Measurements from ENCODE around the gene SCAPER.

SCAPER gene

GRCh38 chr15:76398317-76399104 lies 506.6 kb downstream of the SCAPER start:
- DNase-seq (ENCODE audit: low spot score), result no peak

- no peak for DNase-seq (ENCODE audit: low spot score)
These were observed 511.5 kb downstream of the SCAPER start for GRCh38 chr15:76393614-76394013.

- no peak for DNase-seq (ENCODE audit: low spot score)
These were observed 513.3 kb downstream of the SCAPER start for GRCh38 chr15:76391847-76392246.

- no peak for DNase-seq (ENCODE audit: low spot score)
These were observed 513.8 kb downstream of the SCAPER start for GRCh38 chr15:76391309-76391708.

DNA sequence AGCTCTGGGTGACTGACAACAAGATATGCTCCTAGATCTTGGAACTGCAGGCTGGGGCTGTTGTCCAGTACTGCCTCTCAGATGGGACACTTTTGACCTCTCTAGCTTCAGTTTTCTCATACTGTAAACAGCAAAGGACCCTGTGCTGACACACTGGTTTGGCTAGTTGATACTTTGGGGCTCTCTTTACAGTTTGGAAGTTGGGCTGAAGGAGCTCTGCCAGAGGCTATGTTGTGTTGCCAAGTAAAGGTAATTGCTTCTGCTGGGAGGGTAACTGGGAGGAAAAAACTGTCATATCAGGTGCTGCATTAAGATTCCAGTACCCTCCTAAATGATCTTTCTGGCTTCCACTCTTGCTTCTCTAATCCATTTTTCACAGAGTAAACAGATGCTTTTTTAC lies 514.6 kb downstream of the SCAPER start:
- no peak for DNase-seq (ENCODE audit: low spot score)

DNA sequence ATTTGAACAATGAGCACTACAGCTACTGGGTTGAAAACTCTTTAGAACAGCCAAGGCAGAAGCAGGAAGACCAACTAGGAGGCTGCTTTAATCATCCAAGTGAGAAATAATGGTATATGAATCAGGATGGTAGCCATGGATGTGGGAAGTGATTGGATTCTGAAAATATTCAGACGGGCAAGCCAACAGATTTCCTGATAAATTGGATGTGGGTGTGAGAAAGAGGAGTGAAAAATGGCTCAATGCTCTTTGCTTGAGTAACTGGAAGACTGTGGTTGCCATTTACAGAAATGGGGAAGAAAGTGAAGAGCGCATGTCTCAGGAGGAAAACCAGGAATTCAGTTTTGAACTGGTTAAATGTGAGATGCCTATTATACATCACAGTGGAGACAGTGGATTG lies 518.2 kb downstream of the SCAPER start:
- no peak for DNase-seq (ENCODE audit: low spot score)

GRCh38 chr15:76386178-76386577 lies 519.0 kb downstream of the SCAPER start:
- no peak for DNase-seq (ENCODE audit: low spot score)

GRCh38 chr15:76384409-76384808 lies 520.7 kb downstream of the SCAPER start:
- no peak for DNase-seq (ENCODE audit: low spot score)

- no peak for DNase-seq (ENCODE audit: low spot score)
These were observed 522.0 kb downstream of the SCAPER start for GRCh38 chr15:76382987-76383728.

- DNase-seq (ENCODE audit: low spot score), result no peak
These were observed 523.8 kb downstream of the SCAPER start for GRCh38 chr15:76381366-76381765.

DNA sequence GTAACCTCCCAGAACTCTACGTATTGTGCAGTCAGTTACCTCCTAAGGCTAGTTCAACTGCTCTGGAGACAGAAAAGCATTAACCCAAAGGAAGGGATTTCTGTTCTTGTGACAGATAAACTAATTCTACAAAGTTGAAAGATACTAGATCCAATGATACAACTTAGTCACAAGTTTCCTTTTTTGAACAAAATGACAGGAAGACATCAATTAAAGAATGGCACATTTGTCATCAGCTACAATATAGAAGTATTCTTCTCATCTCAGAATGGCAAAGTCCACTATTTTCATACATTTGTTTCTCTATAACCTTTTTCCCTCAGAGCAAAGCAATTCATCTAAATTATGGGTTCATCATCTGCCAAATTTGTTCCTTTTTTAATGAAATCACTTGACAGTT lies 524.9 kb downstream of the SCAPER start:
- no peak for DNase-seq (ENCODE audit: low spot score)

- DNase-seq (ENCODE audit: low spot score), result no peak
These were observed 526.4 kb downstream of the SCAPER start for GRCh38 chr15:76378691-76379090.

DNA sequence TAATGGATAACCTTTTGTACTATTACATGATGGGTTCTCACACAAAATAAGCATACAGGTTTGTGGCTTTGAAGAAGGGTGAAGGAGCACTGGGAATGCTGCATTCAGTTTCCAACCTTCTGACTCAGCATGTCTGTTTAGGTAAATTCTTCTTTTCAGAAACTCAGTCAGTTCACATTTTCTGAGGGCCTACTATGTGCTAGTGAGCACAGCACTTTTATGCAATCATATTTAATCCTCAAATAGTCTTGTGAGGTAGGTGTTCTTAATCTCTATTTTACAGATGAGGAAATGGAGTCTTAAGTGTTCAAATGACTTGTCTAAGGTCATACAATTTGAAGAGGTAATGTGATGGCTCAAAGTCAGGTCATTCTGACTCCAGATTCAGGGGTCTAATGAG lies 527.4 kb downstream of the SCAPER start:
- no peak for DNase-seq (ENCODE audit: low spot score)

DNA sequence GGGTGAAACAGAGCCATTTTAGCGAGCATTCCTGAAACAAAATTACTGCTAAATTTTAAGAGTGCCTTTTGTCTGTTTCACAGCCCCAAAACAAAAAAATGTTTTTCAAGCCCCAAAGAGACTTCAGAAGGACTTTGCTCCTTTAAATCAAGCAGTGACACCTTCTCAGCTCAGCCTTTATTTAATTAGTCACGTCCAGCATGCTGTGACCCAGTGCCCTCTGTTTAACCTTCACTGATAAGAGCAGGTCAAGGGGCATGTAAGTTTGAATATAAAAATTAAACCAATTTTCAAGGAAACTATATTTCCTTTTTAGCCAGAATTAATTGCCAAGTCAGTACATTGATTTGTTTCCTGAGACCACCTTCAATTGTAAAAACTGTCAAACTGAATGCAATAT lies 527.9 kb downstream of the SCAPER start:
- no peak for DNase-seq (ENCODE audit: low spot score)

DNA sequence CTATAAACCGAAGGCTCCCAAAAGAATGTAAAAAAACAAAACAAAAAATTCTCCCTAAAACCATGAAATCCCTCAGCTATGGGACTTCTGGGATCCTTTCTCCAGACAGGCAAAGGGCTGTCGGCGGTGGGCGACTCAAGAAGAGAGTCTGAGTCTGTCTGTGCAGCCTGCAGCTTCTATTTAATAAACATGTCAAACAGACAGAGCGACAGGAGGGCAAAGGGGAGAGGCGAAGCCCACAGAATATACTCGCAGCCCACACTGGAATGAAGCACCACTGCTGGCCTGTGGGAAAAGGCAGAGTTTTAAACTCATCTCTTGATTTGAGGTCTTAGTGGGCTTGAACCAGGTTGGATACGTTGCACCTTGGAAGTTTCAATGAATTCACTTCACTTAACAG lies 528.3 kb downstream of the SCAPER start:
- DNase-seq (ENCODE audit: low spot score), result no peak

DNA sequence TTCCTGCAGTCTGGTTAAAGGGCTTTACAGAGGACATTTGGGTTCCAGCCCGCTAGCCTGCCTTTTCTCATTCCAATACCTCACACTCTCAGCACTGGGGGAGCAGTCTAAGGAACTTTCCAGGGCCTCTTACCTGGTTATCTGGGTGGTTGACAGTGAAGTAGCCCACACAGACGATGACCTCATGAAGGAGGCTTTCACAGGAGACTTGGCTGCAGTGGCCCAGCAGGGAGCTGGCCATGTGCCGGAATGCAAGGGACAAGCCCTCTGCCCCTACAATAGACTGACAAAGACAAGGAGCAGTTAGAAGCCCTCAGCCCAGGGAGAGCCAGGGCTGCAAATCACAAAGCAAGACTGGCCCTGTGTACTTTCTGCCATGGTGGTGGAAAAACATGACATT lies 529.1 kb downstream of the SCAPER start:
- DNase-seq (ENCODE audit: low spot score), result no peak

- DNase-seq (ENCODE audit: low spot score), result no peak
These were observed 537.0 kb downstream of the SCAPER start for GRCh38 chr15:76368122-76368621.

DNA sequence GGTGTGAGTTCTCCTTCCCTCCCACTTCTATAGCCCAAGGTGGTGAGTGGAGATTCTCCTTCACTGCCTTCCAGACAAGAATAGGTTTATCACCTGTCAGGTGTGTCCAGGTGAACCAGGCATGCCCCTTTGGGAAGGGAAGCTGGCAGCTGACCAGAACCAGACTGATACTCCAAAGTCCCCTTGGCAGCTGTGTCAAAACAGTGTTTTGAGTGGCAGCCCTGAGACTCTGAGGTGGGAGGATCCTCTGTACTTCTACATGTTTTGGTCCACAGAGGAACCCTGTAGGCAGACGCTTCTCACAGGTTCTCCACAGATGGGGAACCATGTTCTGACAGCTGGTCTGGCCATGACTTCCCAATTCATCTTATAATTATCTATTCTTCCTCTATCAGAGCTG lies 538.4 kb downstream of the SCAPER start:
- no peak for DNase-seq (ENCODE audit: low spot score)

- no peak for DNase-seq (ENCODE audit: low spot score)
These were observed 541.9 kb downstream of the SCAPER start for GRCh38 chr15:76363251-76363650.

DNA sequence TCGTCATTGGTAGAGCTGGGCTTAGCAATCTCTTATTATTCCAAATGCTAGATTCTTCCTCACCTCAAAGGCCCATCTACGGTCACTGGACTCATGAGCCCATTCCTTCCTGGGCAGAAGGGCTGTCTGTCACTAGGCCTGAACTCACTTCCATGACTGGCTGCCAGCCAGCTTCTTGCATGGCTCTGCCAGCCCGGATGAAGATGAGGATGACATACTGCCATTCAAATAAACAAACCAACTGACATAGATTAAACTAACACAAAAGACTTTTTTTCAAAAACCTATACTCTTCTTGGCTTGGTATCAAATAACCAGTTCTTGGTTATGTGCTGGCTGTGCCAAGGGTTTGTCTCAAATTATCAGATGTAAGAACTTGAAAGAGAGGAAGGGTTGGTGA lies 544.7 kb downstream of the SCAPER start:
- DNase-seq (ENCODE audit: low spot score), result no peak

- DNase-seq (ENCODE audit: low spot score), result no peak
These were observed 546.0 kb downstream of the SCAPER start for GRCh38 chr15:76359152-76359551.

DNA sequence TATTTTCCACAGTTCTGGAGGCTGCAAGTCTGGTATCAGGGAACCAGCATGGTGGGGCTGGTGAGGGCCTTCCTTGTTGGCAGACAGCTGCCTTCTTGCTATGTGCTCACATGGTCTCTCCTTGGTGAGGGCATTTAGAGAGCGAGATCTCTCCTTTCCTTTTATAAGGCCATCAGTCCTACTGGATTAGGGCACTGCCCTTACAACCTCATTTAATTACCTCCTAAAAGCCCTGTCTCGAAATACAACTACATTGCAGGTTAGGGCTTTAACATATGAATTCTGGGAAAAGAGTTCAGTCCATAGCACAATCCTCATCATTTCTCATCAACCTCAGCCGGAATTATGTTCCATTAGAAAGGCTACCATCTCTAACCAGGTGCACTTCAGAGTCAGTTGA lies 546.7 kb downstream of the SCAPER start:
- no peak for DNase-seq (ENCODE audit: low spot score)

DNA sequence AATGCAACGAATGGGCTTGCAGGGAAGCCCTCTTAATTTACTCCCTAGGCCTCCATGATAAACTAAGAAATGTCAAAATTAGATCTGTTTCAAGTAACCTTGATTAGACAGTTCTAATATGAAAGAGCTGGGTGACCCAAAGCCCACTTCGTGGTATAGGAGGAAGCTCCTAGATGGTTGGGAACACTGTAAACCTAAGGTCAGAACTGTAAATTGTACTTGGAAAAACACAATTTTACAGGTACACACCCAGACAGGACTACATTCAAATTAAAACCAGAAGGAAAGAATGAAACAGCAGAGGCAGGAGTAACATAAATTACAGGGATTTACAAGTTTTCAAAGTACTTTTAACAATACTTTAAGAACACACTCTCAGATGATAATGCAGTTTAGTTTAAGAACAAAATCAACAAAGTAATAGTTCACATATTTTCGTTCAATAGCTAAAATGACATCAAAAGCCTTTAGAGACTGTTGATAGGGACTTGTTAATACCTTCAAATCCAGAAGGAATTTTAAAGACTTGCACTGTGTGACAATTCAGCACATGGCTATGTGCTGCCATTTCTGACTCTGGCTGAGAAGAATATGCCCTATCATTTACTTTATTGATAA lies 550.2 kb downstream of the SCAPER start:
- DNase-seq (ENCODE audit: low spot score), result no peak

Data from RKO (cell line).